DMS153 treated with DMSO at 0.1 percent for 48 hours (cell line): ENCODE results near the gene TBC1D17.

Source experiments
- DNase-seq: peaks from one replicate; lab custom pipeline; 2025; ENCODE audit not compliant: unreplicated experiment; lab: John Stamatoyannopoulos, UW

The TBC1D17 gene

GRCh38 chr19:49877020-49877878 is at the start of gene TBC1D17, which contains the start of gene AKT1S1:
TBC1D17 (plus strand) TSS chr19:49877702; CDS start chr19:49877724, 22 bp downstream.
AKT1S1 (minus strand) TSS chr19:49877355; CDS start chr19:49873295, 4,060 bp downstream.
- DNase-seq = peak; percentile 98

DNA sequence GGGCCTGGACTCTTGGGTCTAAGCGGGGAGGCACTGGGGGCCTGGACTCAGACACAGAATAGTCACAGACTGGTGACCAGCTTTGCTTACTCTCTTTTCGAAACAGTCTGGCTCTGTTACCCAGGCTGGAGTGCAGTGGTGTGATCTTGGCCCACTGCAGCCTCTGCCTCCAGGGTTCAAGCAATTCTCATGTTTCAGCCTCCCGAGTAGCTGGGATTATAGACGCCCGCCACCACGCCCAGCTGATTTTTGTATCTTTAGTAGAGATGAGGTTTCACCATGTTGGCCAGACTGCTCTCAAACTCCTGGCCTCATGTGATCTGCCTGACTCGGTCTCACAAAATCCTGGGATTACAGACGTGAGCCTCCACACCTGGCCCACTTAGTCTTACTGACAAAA is 48.3 kb upstream of the TBC1D17 start:
- DNase-seq = no peak

GRCh38 chr19:49829721-49830120 is 47.8 kb upstream of the TBC1D17 start:
- no peak for DNase-seq

- DNase-seq = no peak
Measured at GRCh38 chr19:49830766-49831165, 46.7 kb upstream of the TBC1D17 start.

GRCh38 chr19:49831592-49831991 is 45.9 kb upstream of the TBC1D17 start:
- no peak for DNase-seq

- no peak for DNase-seq
Measured at GRCh38 chr19:49832556-49832955, 44.9 kb upstream of the TBC1D17 start.

DNA sequence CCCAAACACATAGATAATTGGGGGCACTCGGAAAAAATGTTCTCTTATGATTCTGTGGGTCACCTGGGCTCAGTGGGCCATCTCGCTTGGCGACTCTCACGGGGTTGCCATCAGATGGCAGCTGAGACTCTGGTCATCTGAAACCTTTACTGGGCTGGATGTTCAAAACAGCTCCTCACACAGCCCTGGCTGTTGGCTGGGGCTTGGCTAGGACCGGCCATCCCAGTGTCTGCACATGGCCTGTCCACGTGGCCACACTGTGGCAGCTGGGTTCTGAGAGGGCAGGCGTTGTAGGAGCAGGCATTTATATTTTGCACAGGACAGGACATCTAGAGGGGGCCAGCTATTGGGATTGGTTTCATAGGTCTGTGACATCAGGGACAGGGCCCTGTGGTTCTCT is 43.9 kb upstream of the TBC1D17 start:
- DNase-seq = no peak

- no peak for DNase-seq
Measured at GRCh38 chr19:49835562-49835961, 41.9 kb upstream of the TBC1D17 start.

DNA sequence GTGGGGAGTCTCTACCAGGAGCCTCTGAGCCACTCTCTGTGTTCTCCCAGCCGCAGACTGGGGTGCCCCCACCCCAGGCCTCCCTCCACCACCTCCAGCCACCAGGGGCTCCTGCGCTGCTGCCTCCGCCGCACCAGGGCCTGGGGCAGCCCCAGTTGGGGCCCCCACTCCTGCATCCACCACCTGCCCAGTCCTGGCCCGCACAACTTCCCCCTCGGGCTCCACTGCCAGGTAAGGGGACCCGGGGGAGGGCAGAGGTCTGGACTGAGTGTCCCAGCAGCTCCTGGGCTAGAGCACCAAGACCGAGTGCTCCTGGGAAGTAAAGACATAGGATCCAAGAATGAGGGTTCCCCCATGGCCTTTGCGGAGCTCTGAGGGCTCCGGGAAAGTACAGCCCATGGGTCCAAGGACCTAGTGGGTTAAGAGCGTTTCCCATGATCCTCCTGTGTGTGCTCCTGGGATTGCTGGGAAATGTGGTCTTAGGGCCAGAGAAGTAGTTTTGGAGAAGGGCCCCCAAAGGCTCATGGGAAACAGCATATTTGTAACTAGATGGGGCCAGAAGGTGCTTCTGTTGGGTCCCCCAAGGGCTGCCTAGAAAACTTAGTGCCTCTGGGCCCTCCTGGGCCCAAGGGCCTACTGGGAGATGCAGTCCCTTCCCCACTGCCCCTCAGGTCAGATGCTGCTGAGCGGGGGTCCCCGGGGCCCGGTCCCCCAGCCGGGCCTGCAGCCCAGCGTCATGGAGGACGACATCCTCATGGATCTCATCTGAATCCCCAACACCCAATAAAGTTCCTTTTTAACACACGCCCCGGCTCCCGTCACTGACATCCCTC is 41.1 kb upstream of the TBC1D17 start:
- DNase-seq = no peak

- DNase-seq = no peak
Measured at GRCh38 chr19:49837009-49837310, 40.5 kb upstream of the TBC1D17 start.

GRCh38 chr19:49837425-49837824 is 40.1 kb upstream of the TBC1D17 start:
- DNase-seq = no peak

GRCh38 chr19:49838885-49839588 is 38.5 kb upstream of the TBC1D17 start:
- DNase-seq = no peak

DNA sequence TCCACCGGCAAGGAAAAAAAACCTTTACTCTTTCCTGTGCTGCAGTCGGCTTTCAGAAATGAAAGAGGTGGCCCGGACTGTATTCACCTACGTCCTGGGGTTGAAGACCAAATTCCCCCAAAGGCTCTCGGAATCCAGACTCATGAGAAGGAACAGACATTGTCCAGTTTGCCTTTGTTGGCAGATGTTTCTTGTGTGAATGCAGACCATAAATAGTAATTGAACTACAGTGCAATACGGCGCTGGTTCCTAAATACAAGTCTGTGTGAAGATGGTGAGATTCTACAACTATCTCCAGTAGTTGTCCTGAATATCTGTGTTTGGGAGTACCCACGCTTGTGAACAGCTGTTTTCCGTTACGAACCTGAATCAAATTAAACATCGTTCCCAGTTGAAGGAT is 37.8 kb upstream of the TBC1D17 start:
- DNase-seq = no peak

GRCh38 chr19:49840321-49840720 is 37.2 kb upstream of the TBC1D17 start:
- no peak for DNase-seq

DNA sequence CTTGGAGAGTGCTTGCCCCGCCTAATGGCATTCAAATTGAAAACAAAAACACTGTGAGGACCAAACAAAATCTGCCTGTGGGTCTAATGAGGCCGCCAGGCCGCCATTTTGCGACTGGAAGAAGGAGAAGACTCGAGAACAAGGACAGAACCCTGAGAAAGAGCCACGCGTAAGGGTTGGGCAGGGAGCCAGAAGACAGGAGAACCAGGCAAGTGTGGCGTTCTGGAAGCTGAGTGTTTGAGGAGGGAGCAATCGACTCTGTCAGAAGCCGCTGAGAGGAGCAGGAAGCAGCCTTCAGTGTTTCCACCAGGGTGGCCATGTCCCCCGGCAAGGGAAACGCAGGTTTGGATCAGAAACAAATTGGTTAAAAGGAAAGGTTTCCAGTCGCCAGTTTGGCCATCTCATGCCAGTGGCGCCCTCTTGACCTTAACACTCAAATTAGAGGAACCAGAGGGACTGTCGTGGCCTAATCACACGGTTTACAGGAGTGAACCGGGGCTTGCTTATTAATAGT is 36.7 kb upstream of the TBC1D17 start:
- no peak for DNase-seq

DNA sequence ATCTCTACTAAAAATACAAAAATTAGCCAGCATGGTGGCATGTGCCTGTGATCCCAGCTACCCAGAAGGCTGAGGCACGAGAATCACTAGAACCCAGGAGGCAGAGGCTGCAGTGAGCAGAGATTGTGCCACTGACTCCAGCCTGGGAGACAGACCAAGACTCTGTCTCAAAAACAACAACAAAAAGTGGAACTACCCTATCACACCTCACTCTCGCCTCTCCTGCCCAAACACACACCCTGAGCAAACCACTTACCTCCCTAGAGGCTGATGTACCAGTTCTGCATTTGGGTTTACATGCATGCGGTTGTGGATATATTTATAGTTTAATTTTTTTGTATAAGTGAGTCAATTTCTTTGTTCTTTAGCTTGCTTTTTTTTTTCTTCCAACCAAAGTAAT is 34.2 kb upstream of the TBC1D17 start:
- DNase-seq = no peak

DNA sequence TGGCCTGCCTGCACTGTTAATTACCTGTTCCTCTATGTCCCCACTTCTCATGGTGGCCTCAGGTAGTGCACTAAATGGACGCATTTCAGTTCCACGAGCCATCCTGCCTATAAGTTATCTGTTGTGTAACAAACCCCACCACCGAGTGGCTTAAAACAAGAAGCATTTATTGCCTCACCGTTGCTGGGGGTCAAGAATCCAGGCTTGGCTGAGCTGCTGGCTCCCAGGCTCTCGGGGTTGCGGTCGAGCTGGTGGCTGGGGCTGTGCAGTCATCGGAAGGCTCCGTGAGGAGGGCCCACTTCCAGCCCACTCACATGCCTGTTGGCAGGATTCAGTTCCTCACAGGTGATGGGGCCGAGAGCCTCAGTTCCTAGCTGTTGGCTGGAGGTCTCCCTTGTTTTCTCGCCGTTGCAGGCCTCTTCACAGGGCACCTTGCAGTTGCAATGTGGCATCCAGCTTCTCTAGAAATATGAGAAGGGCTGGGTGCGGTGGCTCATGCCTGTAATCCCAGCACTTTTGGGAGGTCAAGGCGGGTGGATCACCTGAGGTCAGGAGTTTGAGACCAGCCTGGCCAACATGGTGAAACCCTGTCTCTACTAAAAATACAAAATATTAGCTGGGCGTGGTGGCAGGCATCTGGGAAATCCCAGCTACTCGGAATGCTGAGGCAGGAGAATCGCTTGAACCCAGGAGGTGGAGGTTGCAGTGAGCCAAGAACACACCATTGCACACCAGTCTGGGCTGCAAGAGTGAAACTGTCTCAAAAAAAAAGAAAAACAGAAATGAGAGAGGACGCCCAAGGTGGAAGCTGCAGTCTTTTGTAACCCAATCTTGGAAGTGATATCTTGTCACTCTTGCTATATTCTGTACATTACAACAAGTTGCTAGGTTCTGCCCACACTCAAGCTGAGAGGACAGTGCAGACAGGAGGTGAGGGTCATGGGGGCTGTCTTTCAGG is 33.1 kb upstream of the TBC1D17 start:
- no peak for DNase-seq

DNA sequence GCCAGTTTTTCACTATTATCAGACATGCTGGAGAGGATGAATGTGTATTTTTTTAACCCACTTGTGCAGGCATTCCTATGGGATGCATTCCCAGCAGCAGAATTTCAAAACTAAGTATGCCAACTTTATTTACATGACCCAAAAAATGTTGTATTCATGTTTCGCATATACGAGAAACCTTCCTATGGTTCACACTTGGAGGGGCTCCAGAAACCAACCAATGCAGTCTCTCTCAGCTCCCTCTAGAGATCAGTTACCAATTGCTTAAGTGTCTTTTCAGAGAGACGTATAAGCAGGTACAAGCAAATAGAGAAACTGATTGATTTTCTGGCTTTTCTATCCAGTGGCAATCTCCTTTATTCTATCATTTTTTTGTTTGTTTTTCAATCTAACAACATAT is 32.1 kb upstream of the TBC1D17 start:
- no peak for DNase-seq

- DNase-seq = no peak
Measured at GRCh38 chr19:49846408-49846807, 31.1 kb upstream of the TBC1D17 start.
